GM19397 (cell line): ENCODE results near the gene KCNQ1OT1.

Experiments
- ATAC-seq: cut with Tn5 transposase; IDR thresholded peaks from one replicate; pipeline ENCODE4 v1.9.1; 2021; ENCODE audit warnings: mild to moderate bottlenecking, moderate library complexity; ENCODE audit not compliant: unreplicated experiment

Gene KCNQ1OT1

GRCh38 chr11:2737866-2738265 is 38.1 kb upstream of the KCNQ1OT1 start:
- ATAC-seq, result no peak

- no peak for ATAC-seq
Observed at GRCh38 chr11:2737226-2737590, 37.4 kb upstream of the KCNQ1OT1 start.

GRCh38 chr11:2736577-2737225 is 36.9 kb upstream of the KCNQ1OT1 start:
- no peak for ATAC-seq

- no peak for ATAC-seq
Observed at GRCh38 chr11:2735053-2735589, 35.3 kb upstream of the KCNQ1OT1 start.

- ATAC-seq, result no peak
Observed at GRCh38 chr11:2734181-2735052, 34.6 kb upstream of the KCNQ1OT1 start.

GRCh38 chr11:2732940-2733628 is 33.3 kb upstream of the KCNQ1OT1 start:
- no peak for ATAC-seq

GRCh38 chr11:2732261-2732939 is 32.6 kb upstream of the KCNQ1OT1 start:
- ATAC-seq, result no peak

- ATAC-seq, result no peak
Observed at GRCh38 chr11:2731130-2732125, 31.6 kb upstream of the KCNQ1OT1 start.

- no peak for ATAC-seq
Observed at GRCh38 chr11:2730272-2731129, 30.7 kb upstream of the KCNQ1OT1 start.

GRCh38 chr11:2729841-2730240 is 30.0 kb upstream of the KCNQ1OT1 start:
- no peak for ATAC-seq

GRCh38 chr11:2728663-2729332 is 29.0 kb upstream of the KCNQ1OT1 start:
- no peak for ATAC-seq

GRCh38 chr11:2728128-2728662 is 28.4 kb upstream of the KCNQ1OT1 start:
- no peak for ATAC-seq

GRCh38 chr11:2726964-2727363 is 27.2 kb upstream of the KCNQ1OT1 start:
- no peak for ATAC-seq

GRCh38 chr11:2725368-2726300 is 25.8 kb upstream of the KCNQ1OT1 start:
- ATAC-seq, result no peak

- no peak for ATAC-seq
Observed at GRCh38 chr11:2724653-2725367, 25.0 kb upstream of the KCNQ1OT1 start.

- ATAC-seq, result no peak
Observed at GRCh38 chr11:2724104-2724503, 24.3 kb upstream of the KCNQ1OT1 start.
